Peyer's patch (tissue), 4 donors: ENCODE results near the gene MEG3.

Experiments
- CTCF ChIP-seq, 6 experiments: fragments of 450-650 bp in 4 of 6; fragments of 200-600 bp in 2 of 6; sonication (generic) in 1 of 6; IDR thresholded peaks; one replicate each; pipeline ENCODE4 v1.5.1; 2017 to 2019; ENCODE audit warnings: antibody characterized with exemption in 6 of 6, mild to moderate bottlenecking in 3 of 6, moderate library complexity in 1 of 6
- POLR2A ChIP-seq, 2 donors: fragments of 450-650 bp; IDR thresholded peaks; one replicate each; pipeline ENCODE4 v1.5.1; 2017; ENCODE audit warnings: antibody characterized with exemption in 2 of 2, mild to moderate bottlenecking in 2 of 2, moderate library complexity in 2 of 2

- TF ChIP-seq CTCF (IDR thresholded peaks at IDR 0.05), result no peak
- TF ChIP-seq POLR2A (IDR thresholded peaks at IDR 0.05), result no peak
Observed at GRCh38 chr14:100810861-100811461, 15.0 kb upstream of the MEG3 start.
